ENCODE results near the gene PSMD3.
"Not testable (repeated sequence)": the region's sequence is repeated elsewhere in the genome, so short reads cannot be mapped to it uniquely, and the experiment has no call there.

Gene PSMD3

GRCh38 chr17:39939106-39939505 lies 41.5 kb upstream of the PSMD3 start:
- no peak for TF ChIP-seq CTCF (IDR thresholded peaks at IDR 0.05; ENCODE audit: low read depth, low read length, missing control alignments)
- DNase-seq (ENCODE audit: low read depth), result no peak
- H3K4me3 ChIP-seq (ENCODE audit: low read depth, low read length), result no peak overlapping the region

- TF ChIP-seq CTCF (IDR thresholded peaks at IDR 0.05; ENCODE audit: low read depth, low read length, missing control alignments), result peak; percentile 48
- no peak for DNase-seq (ENCODE audit: low read depth)
- H3K4me3 ChIP-seq (ENCODE audit: low read depth, low read length), result no peak overlapping the region
Measured at GRCh38 chr17:39939588-39940419, 40.8 kb upstream of the PSMD3 start.

DNA sequence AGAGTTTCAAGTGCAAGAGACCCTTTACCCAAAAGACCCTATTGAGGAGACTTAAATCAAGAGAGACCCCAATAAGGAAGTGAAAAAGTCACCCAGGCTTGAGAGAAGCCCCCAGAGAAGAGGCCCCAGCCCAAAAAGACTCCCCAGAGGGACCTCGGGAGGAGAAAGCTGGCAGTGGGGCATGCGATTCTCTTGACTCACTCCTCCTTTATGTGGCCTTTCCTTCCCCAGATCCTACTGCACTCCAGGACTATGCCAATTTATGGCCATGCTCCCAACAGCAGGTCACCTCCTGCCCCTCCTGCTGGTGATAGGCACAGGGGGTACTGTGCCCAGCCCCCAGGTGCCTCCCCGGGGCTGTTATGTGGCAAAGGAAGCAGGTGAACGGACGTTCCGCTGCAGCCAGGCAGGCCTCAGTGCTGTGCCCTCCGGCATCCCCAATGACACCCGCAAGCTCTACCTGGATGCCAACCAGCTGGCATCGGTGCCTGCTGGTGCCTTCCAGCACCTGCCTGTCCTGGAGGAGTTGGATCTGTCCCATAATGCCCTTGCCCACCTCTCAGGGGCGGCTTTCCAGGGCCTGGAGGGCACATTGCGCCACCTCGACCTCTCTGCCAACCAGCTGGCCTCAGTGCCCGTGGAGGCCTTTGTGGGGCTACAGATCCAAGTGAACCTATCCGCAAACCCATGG lies 36.8 kb upstream of the PSMD3 start:
- no peak overlapping the region for H3K4me3 ChIP-seq (ENCODE audit: low read depth, low read length)
- DNase-seq (ENCODE audit: low read depth), result no peak
- no peak for TF ChIP-seq CTCF (IDR thresholded peaks at IDR 0.05; ENCODE audit: low read depth, low read length, missing control alignments)

- no peak for DNase-seq (ENCODE audit: low read depth)
- H3K4me3 ChIP-seq (ENCODE audit: low read depth, low read length), result no peak overlapping the region
- no peak for TF ChIP-seq CTCF (IDR thresholded peaks at IDR 0.05; ENCODE audit: low read depth, low read length, missing control alignments)
Measured at GRCh38 chr17:39944393-39944711, 36.3 kb upstream of the PSMD3 start.

DNA sequence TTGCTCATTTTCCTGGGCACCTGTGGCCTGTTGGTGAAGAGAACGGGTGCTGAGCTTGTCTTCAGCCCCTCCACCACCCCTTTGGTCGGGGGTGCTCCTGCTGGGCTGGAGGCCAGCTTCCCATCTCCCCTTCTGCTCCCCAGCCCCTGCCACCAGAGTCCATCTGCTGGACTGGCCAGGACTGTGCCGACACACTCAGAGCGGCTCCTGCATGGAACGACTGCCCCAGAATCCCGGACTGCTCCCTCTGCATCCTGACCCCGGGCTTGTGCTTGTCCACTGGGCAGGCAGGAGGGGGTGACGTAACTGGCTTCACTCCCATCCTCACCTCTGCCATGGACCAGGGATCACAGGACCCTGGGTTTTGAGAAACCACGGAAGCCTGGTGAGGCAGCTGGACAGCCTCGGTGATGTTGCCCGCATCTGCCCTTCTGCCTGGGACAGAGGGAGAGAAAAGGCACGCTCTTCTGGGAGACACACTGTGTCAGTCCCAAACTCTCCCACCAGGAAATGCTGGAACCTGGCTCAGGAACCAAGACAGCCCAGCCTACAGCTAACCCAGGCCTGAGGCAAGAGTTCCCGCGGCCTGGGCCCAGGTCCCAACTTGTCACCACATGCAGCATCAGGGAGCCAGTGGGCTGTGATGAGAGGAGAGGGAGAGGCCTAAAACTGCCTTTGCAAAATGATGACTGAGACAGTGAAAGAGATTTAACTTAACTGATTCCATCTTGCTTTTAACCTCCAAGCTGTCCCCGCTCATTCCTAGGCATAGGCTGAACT lies 33.9 kb upstream of the PSMD3 start:
- no peak for TF ChIP-seq CTCF (IDR thresholded peaks at IDR 0.05; ENCODE audit: low read depth, low read length, missing control alignments)
- DNase-seq (ENCODE audit: low read depth), result no peak
- H3K4me3 ChIP-seq (ENCODE audit: low read depth, low read length), result no peak overlapping the region

DNA sequence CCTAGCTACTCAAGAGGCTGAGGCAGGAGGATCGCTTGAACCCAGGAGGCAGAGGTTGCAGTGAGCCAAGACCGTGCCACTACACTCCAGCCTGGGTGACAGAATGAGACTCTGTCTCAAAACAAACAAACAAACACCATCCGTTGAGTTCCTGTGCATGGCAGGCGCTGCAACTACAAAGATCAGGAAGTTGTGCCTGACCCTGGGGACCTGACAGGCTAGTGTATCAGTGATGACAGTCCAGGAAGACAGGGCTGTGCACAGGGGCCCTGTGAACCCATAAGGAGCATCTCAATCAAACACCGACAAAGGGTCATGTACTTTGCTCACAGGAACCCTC lies 32.1 kb upstream of the PSMD3 start:
- H3K4me3 ChIP-seq (ENCODE audit: low read depth, low read length); DNase-seq (ENCODE audit: low read depth): not testable (repeated sequence)

DNA sequence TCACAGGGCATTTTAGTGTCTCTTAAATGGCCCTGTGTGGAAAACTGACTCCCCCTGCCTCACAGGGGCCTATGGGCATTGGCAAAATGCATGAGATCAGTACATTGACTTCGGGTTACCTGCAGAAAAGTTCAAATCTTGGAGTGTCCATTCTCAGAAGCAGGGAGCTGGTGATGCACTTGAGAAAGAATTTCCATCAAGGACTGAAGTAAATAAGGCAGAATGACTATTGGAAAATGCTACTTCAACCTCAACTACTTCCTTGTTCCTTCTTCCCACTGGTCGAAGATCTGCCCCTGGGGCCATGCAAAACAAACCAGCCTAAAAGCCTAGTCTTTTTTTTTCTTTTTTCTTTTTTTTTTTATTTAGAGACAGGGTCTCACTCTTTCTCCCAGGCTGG lies 31.6 kb upstream of the PSMD3 start:
- TF ChIP-seq CTCF (IDR thresholded peaks at IDR 0.05; ENCODE audit: low read depth, low read length, missing control alignments), result no peak
- no peak overlapping the region for H3K4me3 ChIP-seq (ENCODE audit: low read depth, low read length)
- no peak for DNase-seq (ENCODE audit: low read depth)
